Measurements from ENCODE around the gene MAN2A2.

DNA sequence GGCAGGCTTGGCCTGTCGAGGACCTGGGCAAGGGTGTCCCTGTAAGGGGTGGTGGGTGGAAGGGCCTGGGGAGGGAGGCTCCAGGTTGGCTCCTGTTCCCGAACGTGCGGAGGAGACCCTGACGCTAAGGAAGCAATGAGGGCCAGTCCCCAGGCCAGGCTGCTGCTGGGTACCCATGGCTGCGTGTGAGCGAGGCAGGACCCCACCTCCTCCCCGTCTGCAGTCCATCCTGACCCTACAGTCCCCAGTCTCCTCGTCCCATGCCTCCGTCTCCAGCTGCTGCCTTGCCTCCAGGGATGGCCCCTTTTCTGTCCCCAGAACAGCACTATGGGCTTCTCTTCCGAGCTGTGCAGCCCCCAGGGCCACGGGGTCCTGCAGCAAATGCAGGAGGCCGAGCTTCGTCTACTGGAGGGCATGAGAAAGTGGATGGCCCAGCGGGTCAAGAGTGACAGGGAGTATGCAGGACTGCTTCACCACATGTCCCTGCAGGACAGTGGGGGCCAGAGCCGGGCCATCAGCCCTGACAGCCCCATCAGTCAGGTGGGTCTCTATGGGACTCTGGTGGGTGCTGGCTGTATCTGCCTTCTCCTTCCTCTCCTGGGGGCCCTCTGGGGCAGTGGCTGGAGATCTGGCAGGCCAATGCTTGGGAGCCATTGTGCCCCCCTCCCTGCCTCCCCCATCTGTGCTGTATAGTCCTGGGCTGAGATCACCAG lies 18.2 kb upstream of the MAN2A2 start:
- TF ChIP-seq, protein P1, sequence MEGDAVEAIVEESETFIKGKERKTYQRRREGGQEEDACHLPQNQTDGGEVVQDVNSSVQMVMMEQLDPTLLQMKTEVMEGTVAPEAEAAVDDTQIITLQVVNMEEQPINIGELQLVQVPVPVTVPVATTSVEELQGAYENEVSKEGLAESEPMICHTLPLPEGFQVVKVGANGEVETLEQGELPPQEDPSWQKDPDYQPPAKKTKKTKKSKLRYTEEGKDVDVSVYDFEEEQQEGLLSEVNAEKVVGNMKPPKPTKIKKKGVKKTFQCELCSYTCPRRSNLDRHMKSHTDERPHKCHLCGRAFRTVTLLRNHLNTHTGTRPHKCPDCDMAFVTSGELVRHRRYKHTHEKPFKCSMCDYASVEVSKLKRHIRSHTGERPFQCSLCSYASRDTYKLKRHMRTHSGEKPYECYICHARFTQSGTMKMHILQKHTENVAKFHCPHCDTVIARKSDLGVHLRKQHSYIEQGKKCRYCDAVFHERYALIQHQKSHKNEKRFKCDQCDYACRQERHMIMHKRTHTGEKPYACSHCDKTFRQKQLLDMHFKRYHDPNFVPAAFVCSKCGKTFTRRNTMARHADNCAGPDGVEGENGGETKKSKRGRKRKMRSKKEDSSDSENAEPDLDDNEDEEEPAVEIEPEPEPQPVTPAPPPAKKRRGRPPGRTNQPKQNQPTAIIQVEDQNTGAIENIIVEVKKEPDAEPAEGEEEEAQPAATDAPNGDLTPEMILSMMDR (IDR thresholded peaks at IDR 0.05), result no peak
- TF ChIP-seq POLR2AphosphoS5 (IDR thresholded peaks at IDR 0.05), result no peak
- TF ChIP-seq POLR2A (IDR thresholded peaks at IDR 0.05), result no peak
